Endothelial cell of umbilical vein (primary cell): Measurements from ENCODE around the gene BCAP31.

ENCODE experiments used
- CTCF ChIP-seq, 2 donors: IDR thresholded peaks; 1 replicate in 1 of 2; 2 replicates in 1 of 2; pipeline ENCODE4 v1.5.1; 2011; ENCODE audit warnings: low read length in 2 of 2, mild to moderate bottlenecking in 2 of 2, moderate library complexity in 2 of 2, control low read depth in 1 of 2, inconsistent platforms in 1 of 2, low read depth in 1 of 2; ENCODE audit not compliant: insufficient read depth in 1 of 2; ENCODE audit errors: extremely low read depth in 1 of 2
- EZH2 ChIP-seq: IDR thresholded peaks from 2 replicates; pipeline ENCODE4 v1.6.1; 2012; ENCODE audit warnings: borderline replicate concordance, low read depth, mild to moderate bottlenecking, moderate library complexity, low read length, inconsistent platforms; ENCODE audit not compliant: severe bottlenecking
- FOS ChIP-seq: IDR thresholded peaks from 2 replicates; pipeline ENCODE4 v1.6.1; 2011; ENCODE audit warnings: mild to moderate bottlenecking, low read length, moderate library complexity, borderline replicate concordance; ENCODE audit not compliant: insufficient read depth
- JUN ChIP-seq: IDR thresholded peaks from 2 replicates; pipeline ENCODE4 v1.6.1; 2011; ENCODE audit warnings: borderline replicate concordance, low read depth; ENCODE audit not compliant: insufficient read length, insufficient read depth
- MAX ChIP-seq: IDR thresholded peaks from 2 replicates; pipeline ENCODE4 v1.6.1; 2011; ENCODE audit not compliant: insufficient read depth, insufficient read length
- POLR2A ChIP-seq: IDR thresholded peaks from 2 replicates; pipeline ENCODE4 v1.6.1; 2012; ENCODE audit warnings: low read depth, mild to moderate bottlenecking, control low read depth, low read length
- POLR2AphosphoS5 ChIP-seq: IDR thresholded peaks from 2 replicates; pipeline ENCODE4 v1.6.1; 2012; ENCODE audit warnings: low read depth, mild to moderate bottlenecking, control low read depth, low read length, moderate library complexity; ENCODE audit not compliant: insufficient read depth

- no peak for TF ChIP-seq CTCF (IDR thresholded peaks at IDR 0.05; ENCODE audit: extremely low read depth in 1 of 2, insufficient read depth in 1 of 2, low read depth in 1 of 2, low read length in 2 of 2)
- no peak for TF ChIP-seq POLR2A
- TF ChIP-seq EZH2 = no peak
- no peak for TF ChIP-seq POLR2AphosphoS5
- no peak for TF ChIP-seq JUN
- no peak for TF ChIP-seq MAX
- TF ChIP-seq FOS = no peak
Measured at GRCh38 chrX:153669901-153670731, 54.1 kb downstream of the BCAP31 start.
